HEK293 (cell line): ENCODE measurements around the gene MED25.

Source experiments
- CTCF ChIA-PET: fragments of 350-600 bp; formaldehyde crosslinking; extraction: SDS; loops from one replicate; lab custom pipeline; 2021; ENCODE audit warnings: antibody characterized with exemption; lab: Yijun Ruan, JAX
- POLR2A ChIA-PET: fragments of 300-600 bp; formaldehyde crosslinking; extraction: SDS; loops from one replicate; lab custom pipeline; 2020; ENCODE audit warnings: antibody characterized with exemption, inconsistent platforms; lab: Yijun Ruan, JAX
- H3K27ac ChIP-seq: fragments of 200-500 bp; sonication (Bioruptor generic); 2 replicates; pipeline ENCODE4 v1.5.1; 2014; ENCODE audit warnings: low read depth, low read length, control low read depth, inconsistent platforms; ENCODE audit errors: extremely low read depth
- H3K36me3 ChIP-seq, 2 experiments: fragments of 200-500 bp in 1 of 2; sonication (Bioruptor generic) in 1 of 2; 1 replicate in 1 of 2; 2 replicates in 1 of 2; pipeline ENCODE4 v1.5.1; 2014 to 2017; ENCODE audit warnings: inconsistent platforms in 2 of 2, low read length in 2 of 2; ENCODE audit not compliant: control insufficient read depth in 2 of 2, insufficient read depth in 1 of 2
- H3K4me1 ChIP-seq: fragments of 200-500 bp; sonication (Bioruptor generic); 2 replicates; pipeline ENCODE4 v1.5.1; 2014; ENCODE audit warnings: mild to moderate bottlenecking, low read length, inconsistent platforms; ENCODE audit not compliant: control insufficient read depth, insufficient read depth
- H3K4me3 ChIP-seq: 2 replicates; pipeline ENCODE4 v1.5.1; 2011; ENCODE audit warnings: low read depth, mild to moderate bottlenecking, control low read depth, low read length, moderate library complexity
- H3K9me3 ChIP-seq: fragments of 200-500 bp; sonication (Bioruptor generic); 2 replicates; pipeline ENCODE4 v1.5.1; 2014; ENCODE audit warnings: low read depth, low read length, inconsistent platforms; ENCODE audit not compliant: control insufficient read depth, insufficient read depth
- EGR2 ChIP-seq: fragments of 450-650 bp; formaldehyde crosslinking; IDR thresholded peaks from 2 replicates; pipeline ENCODE4 v1.5.1; 2016; ENCODE audit warnings: low read depth, missing biosample characterization, missing genetic modification characterization
- HOXD13 ChIP-seq: sonication (generic); formaldehyde crosslinking; IDR thresholded peaks from 2 replicates; pipeline ENCODE4 v1.8.0; 2022; ENCODE audit warnings: missing genetic modification reagents, borderline replicate concordance
- IKZF3 ChIP-seq: fragments of 450-650 bp; IDR thresholded peaks from 2 replicates; pipeline ENCODE4 v1.5.0; 2018; ENCODE audit warnings: missing biosample characterization, mild to moderate bottlenecking, missing genetic modification characterization, moderate library complexity
- KLF1 ChIP-seq: fragments of 450-650 bp; formaldehyde crosslinking; IDR thresholded peaks from 2 replicates; pipeline ENCODE4 v1.5.1; 2016; ENCODE audit warnings: missing biosample characterization, missing genetic modification characterization
- KLF8 ChIP-seq: fragments of 450-650 bp; formaldehyde crosslinking; IDR thresholded peaks from 2 replicates; pipeline ENCODE4 v1.5.1; 2016; ENCODE audit warnings: missing biosample characterization, missing genetic modification characterization
- KLF9 ChIP-seq: fragments of 450-650 bp; formaldehyde crosslinking; IDR thresholded peaks from 2 replicates; pipeline ENCODE4 v1.5.1; 2016; ENCODE audit warnings: missing biosample characterization, missing genetic modification characterization, low read depth
- MYNN ChIP-seq: fragments of 450-650 bp; formaldehyde crosslinking; IDR thresholded peaks from 2 replicates; pipeline ENCODE4 v1.5.1; 2016; ENCODE audit warnings: missing biosample characterization, missing genetic modification characterization, borderline replicate concordance
- PBX3 ChIP-seq: sonication (generic); formaldehyde crosslinking; IDR thresholded peaks from 2 replicates; pipeline ENCODE4 v1.8.1; 2022; ENCODE audit warnings: mild to moderate bottlenecking, moderate library complexity, missing genetic modification reagents
- SP2 ChIP-seq: fragments of 450-650 bp; formaldehyde crosslinking; IDR thresholded peaks from 2 replicates; pipeline ENCODE4 v1.5.1; 2016; ENCODE audit warnings: missing biosample characterization, missing genetic modification characterization
- SP3 ChIP-seq: fragments of 450-650 bp; formaldehyde crosslinking; IDR thresholded peaks from 2 replicates; pipeline ENCODE4 v1.5.1; 2016; ENCODE audit warnings: missing biosample characterization, missing genetic modification characterization
- SP7 ChIP-seq: fragments of 450-650 bp; formaldehyde crosslinking; IDR thresholded peaks from 2 replicates; pipeline ENCODE4 v1.5.1; 2016; ENCODE audit warnings: missing biosample characterization, missing genetic modification characterization
- ZNF132 ChIP-seq: fragments of 450-650 bp; formaldehyde crosslinking; IDR thresholded peaks from 2 replicates; pipeline ENCODE4 v1.5.1; 2017; ENCODE audit warnings: missing biosample characterization, missing genetic modification characterization, borderline replicate concordance
- ZNF16 ChIP-seq: fragments of 450-650 bp; formaldehyde crosslinking; IDR thresholded peaks from 2 replicates; pipeline ENCODE4 v1.5.1; 2016; ENCODE audit warnings: low read depth, missing biosample characterization, missing genetic modification characterization
- ZNF202 ChIP-seq: fragments of 450-650 bp; formaldehyde crosslinking; IDR thresholded peaks from 2 replicates; pipeline ENCODE4 v1.5.1; 2016; ENCODE audit warnings: missing biosample characterization, missing genetic modification characterization, borderline replicate concordance
- ZNF274 ChIP-seq, 2 experiments: fragments of 200-500 bp in 1 of 2; fragments of 450-650 bp in 1 of 2; sonication (Bioruptor generic) in 1 of 2; formaldehyde crosslinking in 1 of 2; IDR thresholded peaks; 2 replicates each; pipeline versions ENCODE4 v1.5.1 to v1.6.1; 2014 to 2016; ENCODE audit warnings: borderline replicate concordance in 1 of 2, inconsistent platforms in 1 of 2, low read length in 1 of 2, missing biosample characterization in 1 of 2, missing genetic modification characterization in 1 of 2
- ZNF280C ChIP-seq: fragments of 450-650 bp; formaldehyde crosslinking; IDR thresholded peaks from 2 replicates; pipeline ENCODE4 v1.5.1; 2016; ENCODE audit warnings: missing biosample characterization, missing genetic modification characterization
- ZNF302 ChIP-seq: fragments of 450-650 bp; formaldehyde crosslinking; IDR thresholded peaks from 2 replicates; pipeline ENCODE4 v1.5.1; 2016; ENCODE audit warnings: missing biosample characterization, missing genetic modification characterization, low read depth
- ZNF404 ChIP-seq: fragments of 450-650 bp; formaldehyde crosslinking; IDR thresholded peaks from 2 replicates; pipeline ENCODE4 v1.5.1; 2017; ENCODE audit warnings: missing biosample characterization, missing genetic modification characterization
- ZNF501 ChIP-seq: fragments of 450-650 bp; formaldehyde crosslinking; IDR thresholded peaks from 2 replicates; pipeline ENCODE4 v1.5.1; 2016; ENCODE audit warnings: missing biosample characterization, missing genetic modification characterization
- ZNF549 ChIP-seq: fragments of 450-650 bp; IDR thresholded peaks from 2 replicates; pipeline ENCODE4 v1.5.1; 2018; ENCODE audit warnings: missing biosample characterization, missing genetic modification characterization, mild to moderate bottlenecking, inconsistent platforms, moderate library complexity
- ZNF600 ChIP-seq: fragments of 450-650 bp; formaldehyde crosslinking; IDR thresholded peaks from 2 replicates; pipeline ENCODE4 v1.5.1; 2016; ENCODE audit warnings: missing biosample characterization, missing genetic modification characterization
- ZNF626 ChIP-seq: fragments of 450-650 bp; sonication (Bioruptor Pico); formaldehyde crosslinking; IDR thresholded peaks from 2 replicates; pipeline ENCODE4 v1.5.1; 2018; ENCODE audit warnings: missing biosample characterization, missing genetic modification characterization, inconsistent platforms
- ZSCAN18 ChIP-seq: fragments of 450-650 bp; formaldehyde crosslinking; IDR thresholded peaks from 2 replicates; pipeline ENCODE4 v1.5.1; 2016; ENCODE audit warnings: missing biosample characterization, missing genetic modification characterization

MED25 gene

GRCh38 chr19:49807058-49807903 lies 10.8 kb upstream of the MED25 start:
- CTCF ChIA-PET = interaction anchor here (0.7 kb wide), 1 partner anchor 41 kb away, joined by 3 read pairs; no protein-coding TSS in a partner anchor
- Histone ChIP-seq H3K36me3 (peaks cover 15 to 51% of the 10 kb centered on the region in 2 experiments; a peak in 2 of 3 replicates), H3K27ac (no peak overlapping the region), H3K4me3 (no peak overlapping the region), H3K9me3 (no peaks in the 10 kb centered on the region), H3K4me1 (no peaks in the 10 kb centered on the region; the same call in 1 of the 2 replicates)
- POLR2A ChIA-PET = no interaction called here
- TF ChIP-seq ZNF132 (tag by site-specific recombination) = no peak
- no peak for TF ChIP-seq PBX3 (CRISPR knock-in tag)
- TF ChIP-seq ZNF280C (tag by site-specific recombination) = no peak
- no peak for TF ChIP-seq ZNF202 (tag by site-specific recombination)
- TF ChIP-seq ZNF600 (tag by site-specific recombination) = no peak
- no peak for TF ChIP-seq ZNF404 (tag by site-specific recombination)
- no peak for TF ChIP-seq ZNF549 (tag by site-specific recombination)
- no peak for TF ChIP-seq MYNN (tag by site-specific recombination)
- no peak for TF ChIP-seq HOXD13 (CRISPR knock-in tag)

- Histone ChIP-seq H3K4me3 (no peak overlapping the region), H3K36me3 (peaks cover 15 to 46% of the 10 kb centered on the region in 2 experiments; a peak in 2 of 3 replicates), H3K27ac (no peak overlapping the region), H3K9me3 (no peaks in the 10 kb centered on the region), H3K4me1 (no peaks in the 10 kb centered on the region; the same call in 1 of the 2 replicates)
- POLR2A ChIA-PET = interaction anchor here (0.6 kb wide), 2 partner anchors 20 kb away, joined by 3 to 7 read pairs; no protein-coding TSS in a partner anchor
- CTCF ChIA-PET = no interaction called here
- TF ChIP-seq EGR2 (tag by site-specific recombination) (0 out of 2 replicates have a peak, but pooled peaks have one; percentile 14), ZNF626 (tag by site-specific recombination) (no peak)
These were observed 10.0 kb upstream of the MED25 start for GRCh38 chr19:49807904-49808675.

- Histone ChIP-seq H3K4me3 (no peak overlapping the region), H3K9me3 (no peaks in the 10 kb centered on the region), H3K4me1 (no peaks in the 10 kb centered on the region; the same call in 1 of the 2 replicates), H3K36me3 (peaks cover 12 to 40% of the 10 kb centered on the region in 2 experiments; a peak in 2 of 3 replicates), H3K27ac (no peak overlapping the region)
- ChIA-PET CTCF (no interaction called here), POLR2A (interaction anchor here (0.6 kb wide), 2 partner anchors 19 to 21 kb away, joined by 3 to 7 read pairs; no protein-coding TSS in a partner anchor)
- 0 out of 2 replicates have a peak, but pooled peaks have one; percentile 19 for TF ChIP-seq SP2 (tag by site-specific recombination)
- peak; percentile 89 for TF ChIP-seq KLF9 (tag by site-specific recombination)
- TF ChIP-seq KLF8 = peak; percentile 91
- no peak for TF ChIP-seq ZSCAN18
- peak; percentile 40 for TF ChIP-seq SP3
- TF ChIP-seq SP7 (tag by site-specific recombination) = no peak
- TF ChIP-seq ZNF16 = no peak
- TF ChIP-seq KLF1 (tag by site-specific recombination) = peak; percentile 99
- no peak for TF ChIP-seq ZNF274 (IDR thresholded peaks at IDR 0.05; ENCODE audit: low read length)
- no peak for TF ChIP-seq ZNF274 (tag by site-specific recombination; IDR thresholded peaks at IDR 0.05; ENCODE audit: borderline replicate concordance)
- no peak for TF ChIP-seq IKZF3
- TF ChIP-seq ZNF302 = no peak
- no peak for TF ChIP-seq ZNF501 (tag by site-specific recombination)
These were observed 9.4 kb upstream of the MED25 start for GRCh38 chr19:49808711-49809159.
